ENCODE measurements around the gene TAF4B. TPM values are rescaled to one million over a fixed set of nuclear protein-coding genes. Genes with fewer than 3 reads are reported as not detected.
"Not testable (repeated sequence)": the region's sequence is repeated elsewhere in the genome, so short reads cannot be mapped to it uniquely, and the experiment has no call there.

The TAF4B gene
- total and polyA plus RNA-seq, 2 donors (not counting 1 experiment from before 2014, with no cell fraction given), result 10.5 to 16.1 TPM

GRCh38 chr18:26252411-26252810, 26.2 kb downstream of the TAF4B start:
- DNase-seq (no peak), ATAC-seq (ENCODE audit: low read depth) (no peak)
- Mint-ChIP-seq H3K27me3 (no peaks in the 10 kb centered on the region), H3K27ac (no peak overlapping the region), H3K9me3 (ENCODE audit: insufficient read depth) (no peaks in the 10 kb centered on the region), H3K4me1 (peaks cover 43% of the 10 kb centered on the region), H3K4me3 (no peak overlapping the region)
- no peak overlapping the region for H3K27ac ChIP-seq (ENCODE audit: low read length in 2 of 2)
- TF ChIP-seq EZH2 (IDR thresholded peaks at IDR 0.05; ENCODE audit: borderline replicate concordance, insufficient read depth, low read depth, low read length, poor library complexity, severe bottlenecking) (no peak), CTCF (IDR thresholded peaks at IDR 0.05) (no peak)
- no peak overlapping the region for H2AFZ ChIP-seq (ENCODE audit: insufficient read depth, low read depth, low read length, poor library complexity, severe bottlenecking)
- ChIA-PET CTCF (no interaction called here), POLR2A (no interaction called here)
- peaks cover 8% of the 10 kb centered on the region for H4K20me1 ChIP-seq (ENCODE audit: control insufficient read depth, insufficient read depth, low read length, poor library complexity, severe bottlenecking)
- H3K4me2 ChIP-seq (replicated peaks; ENCODE audit: low read depth, low read length, poor library complexity, severe bottlenecking), result no peak overlapping the region
- H3K36me3 ChIP-seq (replicated peaks in 1 of 2; ENCODE audit: control extremely low read depth in 1 of 2, control insufficient read depth in 1 of 2, extremely low read depth in 1 of 2, insufficient read depth in 2 of 2, low read length in 1 of 2), result no peaks in the 10 kb centered on the region
- H3K4me1 ChIP-seq (ENCODE audit: control insufficient read depth in 2 of 2, insufficient read depth in 2 of 2, low read length in 2 of 2), result peaks cover 10 to 15% of the 10 kb centered on the region in 2 donors
- WGBS (ENCODE audit: insufficient coverage), result 92% methylated on average over 2 of the region's 3 CpGs
- H3K27me3 ChIP-seq (replicated peaks in 1 of 4; ENCODE audit: control extremely low read depth in 1 of 4, control insufficient read depth in 3 of 4, insufficient read depth in 4 of 4, low read length in 3 of 4), result no peaks in the 10 kb centered on the region
- H3K79me2 ChIP-seq (ENCODE audit: control insufficient read depth, insufficient read depth, low read length), result peaks cover 49% of the 10 kb centered on the region
- H3K9ac ChIP-seq (ENCODE audit: low read length), result no peak overlapping the region
- intact Hi-C loops (cut with micrococcal nuclease), result no loop called here
- H3K9me3 ChIP-seq (ENCODE audit: control extremely low read depth in 1 of 3, control insufficient read depth in 2 of 3, insufficient read depth in 1 of 3, low read length in 2 of 3), result no peaks in the 10 kb centered on the region
- H3K4me3 ChIP-seq (ENCODE audit: control extremely low read depth in 1 of 5, extremely low read depth in 1 of 5, insufficient read depth in 1 of 5, low read depth in 2 of 5, low read length in 4 of 5), result no peak overlapping the region

- Histone ChIP-seq H3K4me1 (ENCODE audit: control insufficient read depth in 2 of 2, insufficient read depth in 2 of 2, low read length in 2 of 2) (peaks cover 10 to 15% of the 10 kb centered on the region in 2 donors), H3K79me2 (ENCODE audit: control insufficient read depth, insufficient read depth, low read length) (peaks cover 56% of the 10 kb centered on the region)
- H3K9me3 ChIP-seq (ENCODE audit: control extremely low read depth in 1 of 3, control insufficient read depth in 2 of 3, insufficient read depth in 1 of 3, low read length in 2 of 3); ATAC-seq (ENCODE audit: low read depth); H3K36me3 ChIP-seq (replicated peaks in 1 of 2; ENCODE audit: control extremely low read depth in 1 of 2, control insufficient read depth in 1 of 2, extremely low read depth in 1 of 2, insufficient read depth in 2 of 2, low read length in 1 of 2); POLR2A ChIA-PET; H3K27me3 ChIP-seq (replicated peaks in 1 of 4; ENCODE audit: control extremely low read depth in 1 of 4, control insufficient read depth in 3 of 4, insufficient read depth in 4 of 4, low read length in 3 of 4); H3K4me2 ChIP-seq (replicated peaks; ENCODE audit: low read depth, low read length, poor library complexity, severe bottlenecking); H3K4me3 ChIP-seq (ENCODE audit: control extremely low read depth in 1 of 5, extremely low read depth in 1 of 5, insufficient read depth in 1 of 5, low read depth in 2 of 5, low read length in 4 of 5); H3K9me3 Mint-ChIP-seq (ENCODE audit: insufficient read depth); H4K20me1 ChIP-seq (ENCODE audit: control insufficient read depth, insufficient read depth, low read length, poor library complexity, severe bottlenecking); H3K27ac ChIP-seq (ENCODE audit: low read length in 2 of 2); H3K9ac ChIP-seq (ENCODE audit: low read length); H3K27me3 Mint-ChIP-seq; H3K4me3 Mint-ChIP-seq; H2AFZ ChIP-seq (ENCODE audit: insufficient read depth, low read depth, low read length, poor library complexity, severe bottlenecking): not testable (repeated sequence)
- peak; percentile 14 for TF ChIP-seq CTCF (IDR thresholded peaks at IDR 0.05)
- intact Hi-C loops (cut with micrococcal nuclease), result loop anchor here (2.0 kb wide), 1 partner anchor 64 kb away; no protein-coding TSS in a partner anchor
- H3K4me1 Mint-ChIP-seq, result peaks cover 45% of the 10 kb centered on the region
- peak overlapping the region; percentile 46 for H3K27ac Mint-ChIP-seq
- CTCF ChIA-PET, result interaction anchor here (0.7 kb wide), 1 partner anchor 277 kb away, joined by 3 read pairs; no protein-coding TSS in a partner anchor
- DNase-seq, result peak; percentile 11
Observed at GRCh38 chr18:26254808-26255207, 28.6 kb downstream of the TAF4B start.
